Calu3 (cell line): Measurements from ENCODE around the gene SP1. TPM values are rescaled to one million over a fixed set of nuclear protein-coding genes. Genes with fewer than 3 reads are reported as not detected.
A peak's percentile ranks its signal among the peaks of the same experiment; 100 is the strongest.

ENCODE experiments used
- BruUV-seq: library from RNA; stranded (reverse); fragments of 400-500 nt; replicated peaks from 2 replicates; lab custom pipeline; 2021; lab: Mats Ljungman, UMichigan
- CTCF ChIA-PET: fragments of 300-600 bp; sonication (Branson Sonifier 250); formaldehyde crosslinking; loops from one replicate; lab custom pipeline; 2022; ENCODE audit warnings: antibody characterized with exemption; lab: Charles Lee
- DNase-seq: peaks from one replicate; pipeline ENCODE4 v3.0.0; 2022
- H3K27ac Mint-ChIP-seq: one replicate; pipeline ENCODE4 v1.8.0; 2022; ENCODE audit warnings: mixed read lengths; ENCODE audit not compliant: unreplicated experiment
- H3K27me3 Mint-ChIP-seq: one replicate; pipeline ENCODE4 v1.8.0; 2022; ENCODE audit warnings: mixed read lengths; ENCODE audit not compliant: unreplicated experiment
- H3K36me3 Mint-ChIP-seq: one replicate; pipeline ENCODE4 v1.8.0; 2022; ENCODE audit warnings: mild to moderate bottlenecking, moderate library complexity, mixed read lengths; ENCODE audit not compliant: insufficient read depth, unreplicated experiment
- H3K4me1 Mint-ChIP-seq: one replicate; pipeline ENCODE4 v1.8.0; 2022; ENCODE audit warnings: mild to moderate bottlenecking, low read depth, mixed read lengths; ENCODE audit not compliant: unreplicated experiment
- H3K4me3 Mint-ChIP-seq: one replicate; pipeline ENCODE4 v1.8.0; 2022; ENCODE audit warnings: mild to moderate bottlenecking, low read depth, moderate library complexity, mixed read lengths; ENCODE audit not compliant: unreplicated experiment
- H3K9me3 Mint-ChIP-seq: one replicate; pipeline ENCODE4 v1.8.0; 2022; ENCODE audit warnings: low read depth, mixed read lengths; ENCODE audit not compliant: unreplicated experiment
- intact Hi-C: fragments of 100-400 bp; cut with micrococcal nuclease; formaldehyde crosslinking; loops from one replicate; pipeline ENCODE4 v1.10.0; 2022; ENCODE audit not compliant: unreplicated experiment
- total RNA-seq: library from RNA; stranded (reverse); gene quantifications from 2 replicates; pipeline ENCODE4 v1.2.3, GENCODE V29; 2022
- TF ChIP-seq, protein P1 (sequence below): fragments of 200-600 bp; IDR thresholded peaks from one replicate; pipeline ENCODE4 v1.8.0; 2022; ENCODE audit warnings: antibody characterized with exemption; ENCODE audit not compliant: unreplicated experiment

SP1 gene
- total RNA-seq, 1 experiment from 2014 or later = 58.0 TPM

DNA sequence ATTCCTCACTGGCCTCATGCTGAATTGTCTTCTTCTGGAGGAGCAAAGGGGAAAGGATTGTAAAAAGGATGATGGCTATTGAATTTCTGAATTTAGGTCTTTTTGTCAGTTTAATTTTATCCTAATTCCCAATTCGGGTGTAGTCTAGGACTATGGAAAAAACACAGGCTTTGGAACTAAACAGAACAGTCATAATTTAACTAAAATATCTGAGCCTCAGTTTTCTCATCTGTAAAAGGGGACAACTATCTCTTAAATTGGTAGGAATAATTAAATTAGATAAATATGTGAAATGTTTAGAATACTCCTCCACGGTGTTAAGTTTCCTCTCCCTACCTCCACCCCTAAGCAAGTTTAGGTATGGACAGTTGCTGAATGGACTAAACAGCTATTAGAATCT lies 3.2 kb upstream of the SP1 start:
- H3K9me3 Mint-ChIP-seq = no peaks in the 10 kb centered on the region
- intact Hi-C loops = no loop called here
- CTCF ChIA-PET = no interaction called here

DNA sequence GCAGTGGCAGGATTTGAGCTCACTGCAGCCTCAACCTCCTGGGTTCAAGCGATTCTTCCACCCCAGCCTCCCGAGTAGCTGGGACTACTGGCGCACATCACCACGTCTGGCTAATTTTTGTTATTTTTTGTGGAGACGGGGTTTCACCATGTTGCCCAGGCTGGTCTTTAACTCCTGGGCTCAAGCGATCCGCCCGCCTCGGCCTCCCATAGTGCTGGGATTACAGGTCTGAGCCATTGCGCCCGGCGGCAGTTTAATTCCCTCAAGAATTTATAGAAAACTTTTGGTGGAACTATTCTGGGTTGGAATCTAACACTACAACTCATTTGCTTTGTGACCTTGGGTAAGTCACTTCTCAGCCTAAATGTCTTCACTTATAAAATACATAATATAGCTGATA lies 1.8 kb upstream of the SP1 start:
- BruUV-seq = no TSS peak
- Mint-ChIP-seq H3K9me3 (no peaks in the 10 kb centered on the region), H3K4me1 (peaks cover 15% of the 10 kb centered on the region), H3K4me3 (no peak overlapping the region), H3K27ac (no peak overlapping the region), H3K36me3 (peaks cover 27% of the 10 kb centered on the region), H3K27me3 (no peaks in the 10 kb centered on the region)
- TF ChIP-seq, protein P1, sequence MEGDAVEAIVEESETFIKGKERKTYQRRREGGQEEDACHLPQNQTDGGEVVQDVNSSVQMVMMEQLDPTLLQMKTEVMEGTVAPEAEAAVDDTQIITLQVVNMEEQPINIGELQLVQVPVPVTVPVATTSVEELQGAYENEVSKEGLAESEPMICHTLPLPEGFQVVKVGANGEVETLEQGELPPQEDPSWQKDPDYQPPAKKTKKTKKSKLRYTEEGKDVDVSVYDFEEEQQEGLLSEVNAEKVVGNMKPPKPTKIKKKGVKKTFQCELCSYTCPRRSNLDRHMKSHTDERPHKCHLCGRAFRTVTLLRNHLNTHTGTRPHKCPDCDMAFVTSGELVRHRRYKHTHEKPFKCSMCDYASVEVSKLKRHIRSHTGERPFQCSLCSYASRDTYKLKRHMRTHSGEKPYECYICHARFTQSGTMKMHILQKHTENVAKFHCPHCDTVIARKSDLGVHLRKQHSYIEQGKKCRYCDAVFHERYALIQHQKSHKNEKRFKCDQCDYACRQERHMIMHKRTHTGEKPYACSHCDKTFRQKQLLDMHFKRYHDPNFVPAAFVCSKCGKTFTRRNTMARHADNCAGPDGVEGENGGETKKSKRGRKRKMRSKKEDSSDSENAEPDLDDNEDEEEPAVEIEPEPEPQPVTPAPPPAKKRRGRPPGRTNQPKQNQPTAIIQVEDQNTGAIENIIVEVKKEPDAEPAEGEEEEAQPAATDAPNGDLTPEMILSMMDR = no peak
- no peak for DNase-seq
- CTCF ChIA-PET = no interaction called here
- intact Hi-C loops = no loop called here

More for the DNA sequence above, 3.2 kb upstream of the SP1 start:
- no peak for DNase-seq
- H3K27ac Mint-ChIP-seq = no peak overlapping the region
- TF ChIP-seq, protein P1 = no peak
- no TSS peak for BruUV-seq
- peaks cover 20% of the 10 kb centered on the region for H3K4me1 Mint-ChIP-seq
- no peak overlapping the region for H3K4me3 Mint-ChIP-seq
- no peaks in the 10 kb centered on the region for H3K27me3 Mint-ChIP-seq
- peaks cover 22% of the 10 kb centered on the region for H3K36me3 Mint-ChIP-seq

DNA sequence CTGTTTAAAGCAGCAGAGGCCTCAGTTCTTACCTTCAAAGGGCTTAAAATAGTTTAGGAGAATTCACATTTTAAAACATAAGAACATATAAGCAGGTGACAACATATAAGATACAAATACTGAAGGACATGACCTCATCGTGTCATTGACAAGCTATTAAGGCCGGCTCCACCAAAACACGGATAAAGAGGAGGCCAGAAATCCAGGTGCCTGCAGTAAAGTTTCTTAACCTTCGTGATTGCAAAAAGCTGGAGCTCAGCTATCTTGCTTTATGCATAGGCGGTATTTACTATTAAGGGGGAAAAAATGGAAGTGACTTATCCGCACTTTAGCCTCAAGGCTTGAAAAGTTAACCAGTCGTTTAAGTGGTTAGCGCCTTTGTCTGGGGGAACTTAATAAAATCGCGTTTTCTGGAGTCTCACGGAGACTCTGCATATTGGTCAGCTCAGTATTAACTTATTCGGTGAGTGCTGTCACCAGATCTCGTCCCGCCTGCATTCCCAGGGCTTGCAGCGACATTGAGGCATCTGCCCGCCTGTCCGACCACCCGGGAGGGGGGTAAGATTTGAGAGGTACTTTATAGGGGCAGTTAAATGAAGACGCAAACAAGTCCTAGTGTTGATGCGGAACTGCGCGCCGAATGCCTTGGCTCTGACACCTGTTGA lies 1.1 kb upstream of the SP1 start:
- CTCF ChIA-PET = interaction anchor here (1.2 to 1.4 kb wide), 3 partner anchors 26 to 57 kb away, joined by 6 to 11 read pairs (median 11); partner anchors contain the start of gene AAAS
- no peak overlapping the region for H3K4me3 Mint-ChIP-seq
- intact Hi-C loops = no loop called here
- TF ChIP-seq, protein P1 = no peak
- H3K36me3 Mint-ChIP-seq = peaks cover 34% of the 10 kb centered on the region
- no peaks in the 10 kb centered on the region for H3K27me3 Mint-ChIP-seq
- no peak for DNase-seq
- TSS peak; percentile 98 for BruUV-seq
- no peaks in the 10 kb centered on the region for H3K9me3 Mint-ChIP-seq
- H3K27ac Mint-ChIP-seq = no peak overlapping the region
- peaks cover 15% of the 10 kb centered on the region for H3K4me1 Mint-ChIP-seq

DNA sequence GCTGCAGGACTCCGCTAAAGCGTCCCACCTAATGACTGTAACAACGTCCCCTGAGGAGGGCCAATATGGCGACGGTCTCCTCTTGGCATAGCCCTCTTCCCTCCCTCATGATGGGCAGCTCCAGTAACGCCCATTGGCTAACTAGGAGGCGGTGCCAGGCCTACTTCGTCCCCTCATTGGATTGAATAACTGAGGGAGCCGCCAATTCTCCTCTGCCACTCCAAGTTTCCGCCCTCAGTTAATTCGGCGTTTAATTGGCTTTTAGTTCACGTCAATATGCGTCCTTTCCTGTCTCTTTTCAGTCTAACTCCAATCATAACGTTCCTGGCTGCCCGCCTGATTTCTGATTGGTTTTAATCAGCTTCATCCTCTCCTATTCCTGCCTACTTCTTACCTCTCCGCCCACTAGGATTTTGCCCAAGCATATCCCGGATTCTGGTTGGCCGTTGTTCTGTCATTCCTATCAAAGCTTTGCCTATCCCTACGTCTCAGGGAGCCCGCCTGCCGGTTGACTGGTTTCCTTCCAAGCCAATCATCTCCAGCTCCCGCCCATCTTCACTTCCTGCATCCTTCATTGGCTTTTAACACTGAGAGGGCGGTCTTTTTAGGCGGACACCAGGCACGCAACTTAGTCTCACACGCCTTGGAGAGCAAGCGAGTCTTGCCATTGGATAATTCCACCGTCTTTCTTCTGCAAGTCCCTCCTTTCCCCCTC lies 430 bp upstream of the SP1 start:
- intact Hi-C loops = loop anchor here (2.0 kb wide), 1 partner anchor 27 kb away; no protein-coding TSS in a partner anchor
- no peaks in the 10 kb centered on the region for H3K9me3 Mint-ChIP-seq
- no peaks in the 10 kb centered on the region for H3K27me3 Mint-ChIP-seq
- H3K36me3 Mint-ChIP-seq = peaks cover 41% of the 10 kb centered on the region
- no peak overlapping the region for H3K4me3 Mint-ChIP-seq
- TF ChIP-seq, protein P1 = no peak
- H3K27ac Mint-ChIP-seq = no peak overlapping the region
- peak; percentile 95 for DNase-seq
- no TSS peak for BruUV-seq
- CTCF ChIA-PET = interaction anchor here (0.5 to 1.4 kb wide), 4 partner anchors 27 to 58 kb away, joined by 4 to 11 read pairs (median 8); partner anchors contain the start of gene AAAS
- H3K4me1 Mint-ChIP-seq = peaks cover 15% of the 10 kb centered on the region
